ENCODE measurements around the gene ZNF420. TPM values are rescaled to one million over a fixed set of nuclear protein-coding genes. Genes with fewer than 3 reads are reported as not detected.

Gene ZNF420
- total and polyA plus RNA-seq, 8 donors: 1.6 to 15.6 (median 3.1) TPM; not detected in 1

GRCh38 chr19:37077501-37077933 is 716 bp upstream of the ZNF420 start:
- H3K27ac ChIP-seq: peak overlapping the region; percentile 72 to 87 (median 84)
- no peak for TF ChIP-seq EP300 (IDR thresholded peaks at IDR 0.05)
- no peak for TF ChIP-seq CTCF (IDR thresholded peaks at IDR 0.05)
- no peak for TF ChIP-seq POLR2AphosphoS5 (IDR thresholded peaks at IDR 0.05)
- TF ChIP-seq POLR2A (IDR thresholded peaks at IDR 0.05): no peak
- 10 to 14% (median 12%) methylated on average over 7 of the region's 7 CpGs for WGBS, 5 donors
- H3K4me1 ChIP-seq: peaks cover 8 to 24% (median 21%) of the 10 kb centered on the region in 4 donors
- peaks cover 0 to 12% (median 8%) of the 10 kb centered on the region in 4 donors for H3K36me3 ChIP-seq
- no peaks in the 10 kb centered on the region for H3K27me3 ChIP-seq
- H3K9me3 ChIP-seq: peaks cover 0 to 20% (median 12%) of the 10 kb centered on the region in 4 donors
- intact Hi-C loops (cut with DNase I; ENCODE audit: low total_unique reads): no loop called here
- no peak for DNase-seq
- H3K4me3 ChIP-seq: peak overlapping the region; percentile 69 to 91 (median 79)

GRCh38 chr19:37078717-37079032 is 442 bp downstream of the ZNF420 start:
- H3K4me1 ChIP-seq: peaks cover 8 to 24% (median 21%) of the 10 kb centered on the region in 4 donors
- H3K27ac ChIP-seq: peak overlapping the region; percentile 65 to 87 (median 84)
- 0 to 4% (median 1%) methylated on average over 7 of the region's 7 CpGs for WGBS, 5 donors
- peaks cover 0 to 32% (median 21%) of the 10 kb centered on the region in 4 donors for H3K9me3 ChIP-seq
- H3K36me3 ChIP-seq: peaks cover 0 to 22% (median 16%) of the 10 kb centered on the region in 4 donors
- no peaks in the 10 kb centered on the region for H3K27me3 ChIP-seq
- H3K4me3 ChIP-seq: peak overlapping the region; percentile 69 to 91 (median 79)
- no peak for DNase-seq
- intact Hi-C loops (cut with DNase I; ENCODE audit: low total_unique reads): no loop called here
- TF ChIP-seq EP300 (IDR thresholded peaks at IDR 0.05) (no peak), POLR2A (IDR thresholded peaks at IDR 0.05) (no peak), CTCF (IDR thresholded peaks at IDR 0.05) (no peak), POLR2AphosphoS5 (IDR thresholded peaks at IDR 0.05) (no peak)

GRCh38 chr19:37079238-37079637 is 1.0 kb downstream of the ZNF420 start:
- Histone ChIP-seq H3K4me1 (peaks cover 8 to 24% (median 21%) of the 10 kb centered on the region in 4 donors), H3K4me3 (peak overlapping the region; percentile 69 to 91 (median 79)), H3K27ac (peak overlapping the region in 3 of 5 donors; percentile 72 to 87 (median 84)), H3K27me3 (no peaks in the 10 kb centered on the region), H3K9me3 (peaks cover 0 to 37% (median 23%) of the 10 kb centered on the region in 4 donors), H3K36me3 (peaks cover 0 to 23% (median 16%) of the 10 kb centered on the region in 4 donors)
- peak in 1 of 2 donors; percentile 5 for DNase-seq
- WGBS, 5 donors: 73 to 88% (median 76%) methylated on average over 4 of the region's 4 CpGs
- intact Hi-C loops (cut with DNase I; ENCODE audit: low total_unique reads): no loop called here
- TF ChIP-seq CTCF (IDR thresholded peaks at IDR 0.05): no peak
- no peak for TF ChIP-seq EP300 (IDR thresholded peaks at IDR 0.05)
- no peak for TF ChIP-seq POLR2A (IDR thresholded peaks at IDR 0.05)
- no peak for TF ChIP-seq POLR2AphosphoS5 (IDR thresholded peaks at IDR 0.05)

- no peak for TF ChIP-seq CTCF (IDR thresholded peaks at IDR 0.05)
- no peak for TF ChIP-seq EP300 (IDR thresholded peaks at IDR 0.05)
- TF ChIP-seq POLR2AphosphoS5 (IDR thresholded peaks at IDR 0.05): no peak
- no peak for TF ChIP-seq POLR2A (IDR thresholded peaks at IDR 0.05)
- H3K4me1 ChIP-seq: peaks cover 8 to 20% (median 19%) of the 10 kb centered on the region in 4 donors
- H3K27me3 ChIP-seq: no peaks in the 10 kb centered on the region
- intact Hi-C loops (cut with DNase I; ENCODE audit: low total_unique reads): no loop called here
- peaks cover 5 to 49% (median 34%) of the 10 kb centered on the region in 4 donors for H3K36me3 ChIP-seq
- WGBS, 5 donors: 93 to 98% (median 95%) methylated on average over 2 of the region's 2 CpGs
- peaks cover 16 to 66% (median 47%) of the 10 kb centered on the region in 4 donors for H3K9me3 ChIP-seq
- DNase-seq: no peak
- no peak overlapping the region for H3K4me3 ChIP-seq
- H3K27ac ChIP-seq: no peak overlapping the region
Observed at GRCh38 chr19:37082307-37082706, 4.1 kb downstream of the ZNF420 start.
